MCF 10A (cell line): ENCODE results near the gene ADCY1. TPM values are rescaled to one million over a fixed set of nuclear protein-coding genes. Genes with fewer than 3 reads are reported as not detected.
A peak's percentile ranks its signal among the peaks of the same experiment; 100 is the strongest.

Source experiments
- BruUV-seq: library from RNA; stranded (reverse); fragments of 400-500 nt; replicated peaks from 2 replicates; lab custom pipeline; 2021; lab: Mats Ljungman, UMichigan
- CTCF ChIA-PET: fragments of 300-600 bp; sonication (Branson Sonifier 250); formaldehyde crosslinking; extraction: SDS; loops from one replicate; lab custom pipeline; 2021; ENCODE audit warnings: antibody characterized with exemption, inconsistent platforms; lab: Yijun Ruan, JAX
- POLR2A ChIA-PET: fragments of 300-600, 350-650 bp; sonication (Branson Sonifier 250); formaldehyde crosslinking; extraction: SDS; loops from one replicate; lab custom pipeline; 2020; ENCODE audit warnings: antibody characterized with exemption, inconsistent platforms; lab: Yijun Ruan, JAX
- DNase-seq: peaks from one replicate; pipeline ENCODE4 v3.0.0-alpha.2; 2018; ENCODE audit not compliant: unreplicated experiment
- H3K27ac Mint-ChIP-seq: one replicate; pipeline ENCODE4 v1.8.0; 2022; ENCODE audit warnings: mild to moderate bottlenecking, low read depth, mixed read lengths; ENCODE audit not compliant: unreplicated experiment
- H3K27me3 Mint-ChIP-seq: one replicate; pipeline ENCODE4 v1.8.0; 2022; ENCODE audit warnings: mixed read lengths; ENCODE audit not compliant: insufficient read depth, unreplicated experiment
- H3K36me3 Mint-ChIP-seq: one replicate; pipeline ENCODE4 v1.8.0; 2022; ENCODE audit warnings: mild to moderate bottlenecking, moderate library complexity, mixed read lengths; ENCODE audit not compliant: insufficient read depth, unreplicated experiment
- H3K4me1 Mint-ChIP-seq: one replicate; pipeline ENCODE4 v1.8.0; 2022; ENCODE audit warnings: mixed read lengths; ENCODE audit not compliant: insufficient read depth, unreplicated experiment
- H3K4me3 Mint-ChIP-seq: one replicate; pipeline ENCODE4 v1.8.0; 2022; ENCODE audit warnings: mild to moderate bottlenecking, moderate library complexity, mixed read lengths; ENCODE audit not compliant: unreplicated experiment
- H3K9me3 Mint-ChIP-seq: one replicate; pipeline ENCODE4 v1.8.0; 2022; ENCODE audit warnings: mixed read lengths; ENCODE audit not compliant: unreplicated experiment
- CTCF ChIP-seq: fragments of 200-600 bp; IDR thresholded peaks from one replicate; pipeline ENCODE4 v1.8.0; 2022; ENCODE audit warnings: antibody characterized with exemption, mild to moderate bottlenecking; ENCODE audit not compliant: unreplicated experiment
- intact Hi-C: fragments of 100-400 bp; cut with micrococcal nuclease; formaldehyde crosslinking; loops from 2 replicates; pipeline ENCODE4 v1.14.1; 2022
- total RNA-seq: library from RNA; stranded (reverse); gene quantifications from 2 replicates; pipeline ENCODE4 v1.2.3, GENCODE V29; 2022

ADCY1 gene
- total RNA-seq, 1 experiment from 2014 or later = 0.61 TPM

GRCh38 chr7:45568536-45569289 lies 5.5 kb upstream of the ADCY1 start:
- Mint-ChIP-seq H3K27me3 (peaks cover 90% of the 10 kb centered on the region), H3K9me3 (no peaks in the 10 kb centered on the region), H3K27ac (no peak overlapping the region), H3K36me3 (peaks cover 6% of the 10 kb centered on the region), H3K4me1 (no peaks in the 10 kb centered on the region), H3K4me3 (no peak overlapping the region)
- no TSS peak for BruUV-seq
- no peak for TF ChIP-seq CTCF
- POLR2A ChIA-PET = no interaction called here
- intact Hi-C loops = no loop called here
- no peak for DNase-seq
- CTCF ChIA-PET = interaction anchor here (0.6 kb wide), 1 partner anchor 314 kb away, joined by 4 read pairs; no protein-coding TSS in a partner anchor

- Mint-ChIP-seq H3K36me3 (peaks cover 6% of the 10 kb centered on the region), H3K9me3 (no peaks in the 10 kb centered on the region), H3K27me3 (peaks cover 85% of the 10 kb centered on the region), H3K4me3 (no peak overlapping the region), H3K4me1 (no peaks in the 10 kb centered on the region), H3K27ac (no peak overlapping the region)
- no peak for TF ChIP-seq CTCF
- intact Hi-C loops = no loop called here
- ChIA-PET POLR2A (no interaction called here), CTCF (interaction anchor here (0.6 kb wide), 2 partner anchors 315 to 1834 kb away, joined by 4 read pairs; no protein-coding TSS in a partner anchor)
- no TSS peak for BruUV-seq
- DNase-seq = no peak
Observed at GRCh38 chr7:45569290-45569685, 4.9 kb upstream of the ADCY1 start.

GRCh38 chr7:45570797-45571196 lies 3.4 kb upstream of the ADCY1 start:
- DNase-seq = no peak
- no peak overlapping the region for H3K4me3 Mint-ChIP-seq
- intact Hi-C loops = loop anchor here (10.0 kb wide), 1 partner anchor 416 kb away; the partner anchor contains the start of gene RAMP3
- POLR2A ChIA-PET = no interaction called here
- TF ChIP-seq CTCF = no peak
- CTCF ChIA-PET = no interaction called here
- no peaks in the 10 kb centered on the region for H3K4me1 Mint-ChIP-seq
- no peak overlapping the region for H3K27ac Mint-ChIP-seq
- H3K9me3 Mint-ChIP-seq = no peaks in the 10 kb centered on the region
- peaks cover 82% of the 10 kb centered on the region for H3K27me3 Mint-ChIP-seq
- no TSS peak for BruUV-seq
- H3K36me3 Mint-ChIP-seq = peaks cover 6% of the 10 kb centered on the region

- intact Hi-C loops = loop anchor here (10.0 kb wide), 1 partner anchor 418 kb away; the partner anchor contains the start of gene RAMP3
- Mint-ChIP-seq H3K9me3 (no peaks in the 10 kb centered on the region), H3K4me3 (peak overlapping the region; percentile 22), H3K36me3 (peaks cover 6% of the 10 kb centered on the region), H3K27me3 (peaks cover 72% of the 10 kb centered on the region), H3K4me1 (no peaks in the 10 kb centered on the region), H3K27ac (no peak overlapping the region)
- no peak for DNase-seq
- CTCF ChIA-PET = no interaction called here
- TF ChIP-seq CTCF = no peak
- POLR2A ChIA-PET = no interaction called here
- BruUV-seq = no TSS peak
Observed at GRCh38 chr7:45573204-45573603, 964 bp upstream of the ADCY1 start.
